NCI-H187 treated with DMSO at 0.1 percent for 48 hours (cell line): ENCODE results near the gene SEMA5B.

Source experiments
- DNase-seq: peaks from one replicate; lab custom pipeline; 2025; lab: John Stamatoyannopoulos, UW

The SEMA5B gene

GRCh38 chr3:123027292-123028232 is at the start of gene SEMA5B:
Gene SEMA5B, minus strand, starts transcription at chr3:123027763. Its CDS starts 66,500 bp downstream, at chr3:122961263.
- DNase-seq: no peak

GRCh38 chr3:123076496-123077418 is 49.2 kb upstream of the SEMA5B start:
- DNase-seq: no peak

DNA sequence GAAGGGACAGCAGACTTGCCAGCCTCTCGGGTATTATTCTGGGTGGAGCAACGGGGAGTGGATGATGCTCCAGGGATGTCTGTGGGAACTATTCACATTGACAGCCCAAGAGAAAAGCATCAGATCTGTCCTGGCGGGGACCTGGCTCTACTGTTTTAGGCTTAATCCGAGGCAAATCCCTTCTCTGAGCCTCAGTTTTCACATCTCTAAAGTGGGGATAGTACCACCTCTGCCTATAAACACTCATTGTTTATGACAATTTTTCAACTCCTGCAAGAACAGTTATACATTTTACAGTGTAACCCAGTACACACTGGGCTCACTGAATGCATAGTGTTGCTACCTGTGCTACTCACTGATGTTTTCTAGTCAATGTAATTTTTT is 48.5 kb upstream of the SEMA5B start:
- no peak for DNase-seq

DNA sequence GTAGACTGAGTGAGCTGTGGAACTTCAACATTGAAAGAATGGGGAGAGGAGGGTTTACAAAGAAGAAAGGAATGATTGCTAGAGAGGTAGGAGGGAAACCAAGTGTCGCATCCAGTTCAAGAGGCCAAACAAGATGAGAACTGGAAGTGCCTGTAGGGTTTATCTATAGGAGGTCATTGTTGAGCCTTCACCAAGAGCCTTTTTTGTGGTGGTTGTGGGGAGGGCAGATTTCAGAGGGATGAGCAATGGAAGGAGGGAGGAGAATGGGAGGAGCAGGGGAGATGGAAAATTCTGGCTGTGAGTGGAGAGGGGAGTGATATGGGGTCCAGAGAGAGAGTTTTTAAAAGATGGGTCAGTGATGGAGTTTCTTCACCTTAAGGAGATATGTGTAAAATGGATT is 47.8 kb upstream of the SEMA5B start:
- DNase-seq: no peak

DNA sequence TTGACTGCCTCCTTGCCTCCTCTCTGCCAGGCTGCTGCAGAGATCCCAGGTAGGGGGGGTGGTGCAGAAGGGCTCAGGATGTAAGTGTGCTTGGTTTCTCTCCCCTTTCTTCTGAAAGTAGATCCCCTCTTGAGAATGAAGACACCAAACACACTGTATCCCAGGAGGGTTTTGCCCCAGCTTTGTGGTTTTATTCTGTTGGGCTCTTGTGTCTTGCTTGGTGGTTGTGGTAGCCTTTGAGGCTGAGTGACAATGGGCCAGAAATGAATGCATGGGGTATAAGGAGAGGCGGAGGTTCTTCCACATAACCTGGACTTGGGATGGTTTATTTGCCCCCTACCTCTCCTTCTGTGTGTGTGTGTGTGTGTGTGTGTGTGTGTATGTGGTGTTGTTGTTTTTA is 45.0 kb upstream of the SEMA5B start:
- no peak for DNase-seq

- DNase-seq: no peak
Measured at GRCh38 chr3:123072152-123072551, 44.6 kb upstream of the SEMA5B start.

- no peak for DNase-seq
Measured at GRCh38 chr3:123071581-123071980, 44.0 kb upstream of the SEMA5B start.

DNA sequence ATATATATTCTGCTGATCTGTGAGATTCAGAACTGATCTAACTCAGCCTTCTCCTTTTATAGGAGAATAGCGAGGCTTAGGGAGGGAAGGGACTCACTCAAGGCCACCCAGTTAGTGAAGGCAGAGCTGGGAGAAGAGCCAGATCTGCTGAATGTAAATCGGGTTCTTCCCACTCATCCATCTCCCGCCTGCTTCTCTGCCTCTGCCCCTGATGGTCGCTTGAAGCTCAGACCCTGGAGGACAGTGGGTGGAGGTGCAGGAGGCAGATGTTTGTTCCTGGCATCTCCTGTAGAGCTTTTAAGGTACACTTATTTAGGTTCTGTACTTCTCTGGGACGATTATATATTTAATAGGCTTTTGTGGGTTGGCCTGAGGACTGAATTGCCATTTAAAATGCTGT is 43.6 kb upstream of the SEMA5B start:
- no peak for DNase-seq

- DNase-seq: no peak
Measured at GRCh38 chr3:123070510-123070909, 42.9 kb upstream of the SEMA5B start.

DNA sequence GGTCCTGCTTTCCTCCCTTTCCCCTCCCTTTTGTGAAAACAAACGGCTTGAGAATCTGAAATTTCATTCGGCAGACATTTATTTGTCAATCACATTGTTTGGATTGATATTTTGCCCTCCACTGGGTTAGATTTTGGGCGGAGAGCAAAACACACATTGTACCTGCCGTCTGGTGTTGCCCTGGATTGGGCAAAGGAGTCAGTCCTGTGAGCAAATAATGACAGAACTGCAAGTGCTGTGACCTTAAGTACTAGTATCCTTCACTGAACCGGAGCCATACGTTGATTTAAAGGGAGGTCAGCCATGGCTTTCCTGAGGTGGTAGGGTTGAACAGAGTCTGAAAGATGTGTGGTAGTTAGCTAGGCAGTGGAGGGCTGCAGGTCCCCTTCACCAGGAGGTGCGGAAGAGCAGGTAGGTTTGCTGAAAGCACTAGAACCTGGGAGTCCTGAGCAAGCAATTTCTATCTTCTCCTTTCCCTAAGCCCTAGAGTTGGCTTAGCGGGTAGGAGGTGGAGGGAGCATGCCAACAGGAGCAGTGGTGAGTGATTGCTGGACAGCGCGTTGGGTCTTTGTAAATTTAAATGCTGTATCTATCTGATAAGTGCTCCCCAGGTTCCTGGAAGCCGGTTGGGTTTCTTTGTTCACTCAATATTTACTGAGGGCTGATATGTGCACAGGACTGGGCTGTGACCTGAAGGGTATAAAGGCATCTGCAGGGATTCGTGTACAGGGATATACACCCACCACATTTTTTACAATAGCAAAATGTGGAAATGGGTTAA is 41.2 kb upstream of the SEMA5B start:
- no peak for DNase-seq

DNA sequence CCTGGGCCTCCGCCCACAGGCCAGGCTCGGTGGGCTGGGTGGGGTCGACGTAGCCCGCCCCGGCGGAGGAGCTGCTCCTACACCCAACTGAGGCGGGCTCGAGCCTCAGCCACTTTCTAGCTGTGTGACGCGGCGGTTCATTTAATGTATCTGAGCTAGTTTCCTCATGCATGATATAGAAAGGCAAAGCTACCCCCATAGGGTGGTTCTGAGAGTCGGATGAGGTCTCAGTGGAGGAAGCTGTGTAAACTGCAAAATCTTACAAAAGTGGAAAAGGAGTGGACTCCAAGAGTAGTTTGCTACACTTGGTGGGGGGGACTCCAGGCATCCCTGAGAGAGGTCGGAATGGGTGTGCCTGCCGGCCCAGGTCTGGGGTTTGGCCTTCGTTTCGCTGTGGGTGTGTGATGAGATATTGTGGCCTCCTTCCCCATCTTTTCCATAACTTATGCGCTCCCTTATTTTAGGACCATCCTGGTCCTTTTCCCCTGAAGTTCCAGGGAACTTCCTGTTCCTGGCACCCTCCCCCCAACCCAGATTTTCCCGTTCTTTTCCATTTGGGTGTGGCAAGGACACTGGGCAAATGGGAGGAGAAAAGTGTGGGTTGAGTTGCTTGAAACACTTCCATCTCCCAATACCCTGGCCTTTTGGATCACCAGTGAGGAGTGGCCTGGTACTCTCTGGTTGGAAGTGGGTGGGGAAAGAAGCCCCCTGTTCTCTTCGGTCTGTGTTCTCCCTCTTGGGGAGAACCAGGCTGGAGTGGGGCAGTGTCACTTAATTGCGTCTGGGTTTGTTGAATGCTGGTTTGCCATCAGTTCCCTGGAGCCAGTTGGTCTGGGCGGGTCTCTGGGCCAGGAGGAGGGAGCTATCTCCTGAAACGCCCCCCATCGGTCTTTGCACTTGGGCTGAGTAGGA is 40.4 kb upstream of the SEMA5B start:
- no peak for DNase-seq

DNA sequence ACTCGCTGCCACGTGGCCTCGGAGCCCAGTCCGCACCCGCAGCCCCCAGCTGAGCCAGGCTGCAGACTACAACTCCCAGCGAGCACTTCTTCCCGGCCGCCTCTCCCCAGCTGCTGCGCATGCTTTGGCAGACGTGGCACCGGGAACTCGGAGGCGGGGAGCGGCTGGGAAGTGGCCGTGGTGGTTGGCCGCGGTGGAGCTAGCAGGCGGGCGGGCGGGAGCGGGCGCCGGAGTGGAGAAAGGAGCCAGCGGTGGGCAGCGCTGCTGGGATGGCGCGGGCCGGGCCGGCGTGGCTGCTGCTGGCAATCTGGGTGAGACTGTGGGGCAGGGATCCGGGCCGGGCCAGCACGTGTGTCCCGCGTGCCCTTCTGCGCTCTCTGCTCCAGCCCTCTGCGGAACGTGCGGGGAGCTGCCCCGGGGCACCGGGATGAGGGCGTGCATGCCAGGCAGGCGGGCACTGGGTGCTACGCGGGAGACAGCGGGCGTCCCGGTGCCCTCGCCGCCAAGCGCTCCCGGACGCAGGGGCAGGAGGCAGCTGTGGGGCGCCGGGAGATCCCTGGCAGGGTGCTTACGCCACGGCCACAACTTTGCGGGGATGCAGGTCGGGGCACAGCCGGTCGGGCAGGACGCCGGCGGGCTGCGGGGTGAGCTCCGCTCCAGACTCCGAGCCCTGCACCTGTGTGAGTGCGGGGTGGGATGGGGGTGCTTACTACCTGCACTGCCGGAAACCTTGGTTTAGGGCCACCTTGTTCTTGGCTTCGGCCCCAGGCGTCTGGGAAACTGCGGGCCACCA is 39.5 kb upstream of the SEMA5B start, which contains the start of gene PDIA5:
TSS of gene PDIA5 (plus strand) at position 130 of the 793 bp plus-strand sequence. CDS start at position 270, 140 bp downstream.
- DNase-seq: peak; percentile 72

DNA sequence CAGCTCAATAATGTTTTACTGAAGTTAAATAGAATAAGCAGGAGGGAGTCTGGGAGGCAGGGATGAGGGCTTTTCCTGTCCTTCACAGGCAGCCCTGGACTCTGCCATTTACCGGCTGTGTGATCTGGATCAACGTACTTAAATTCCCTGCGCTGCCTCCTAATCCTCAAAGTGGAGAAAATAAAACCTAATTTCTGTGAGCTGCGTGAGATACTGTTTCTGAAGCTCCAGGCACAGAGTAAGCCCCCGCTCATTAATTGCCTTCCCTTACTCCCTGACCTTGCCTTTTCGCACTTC is 39.0 kb upstream of the SEMA5B start:
- no peak for DNase-seq

GRCh38 chr3:123064914-123065313 is 37.4 kb upstream of the SEMA5B start:
- no peak for DNase-seq

DNA sequence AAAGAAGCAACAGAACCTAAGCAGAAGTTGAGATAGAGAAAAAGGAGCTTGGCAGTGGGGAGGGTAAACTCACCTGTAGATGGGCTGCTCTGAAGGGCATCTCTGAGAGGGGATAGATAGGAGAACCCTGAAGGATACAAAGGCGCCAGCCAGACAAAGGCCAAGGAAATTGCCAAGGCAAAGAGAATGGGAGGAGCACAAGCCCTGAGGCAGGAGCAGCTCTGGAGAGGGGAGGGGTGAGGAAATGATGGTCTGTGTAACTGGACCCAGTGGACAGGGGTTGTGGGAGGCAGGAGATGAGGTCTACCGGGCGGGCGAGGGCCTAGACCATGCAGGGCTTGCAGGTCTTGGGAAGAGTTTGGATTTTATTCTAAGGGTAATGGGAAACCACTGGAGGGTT is 36.9 kb upstream of the SEMA5B start:
- no peak for DNase-seq

DNA sequence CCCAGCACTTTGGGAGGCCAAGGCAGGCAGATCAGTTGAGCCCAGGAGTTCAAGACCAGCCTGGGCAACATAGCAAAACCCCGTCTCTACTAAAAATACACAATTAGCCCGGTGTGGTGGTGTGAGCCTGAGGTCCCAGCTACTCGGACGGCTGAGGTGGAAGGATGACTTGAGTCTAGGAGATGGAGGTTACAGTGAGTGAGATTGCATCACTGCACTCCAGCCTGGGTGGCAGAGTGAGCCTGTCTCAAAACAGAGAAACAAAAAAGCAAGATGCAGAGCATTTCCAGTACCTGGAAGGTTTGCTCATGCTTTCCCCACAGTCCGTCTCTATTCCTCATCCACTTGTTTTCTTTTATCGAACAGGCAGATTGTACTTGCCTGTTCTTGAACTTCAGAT is 35.5 kb upstream of the SEMA5B start:
- DNase-seq: no peak

DNA sequence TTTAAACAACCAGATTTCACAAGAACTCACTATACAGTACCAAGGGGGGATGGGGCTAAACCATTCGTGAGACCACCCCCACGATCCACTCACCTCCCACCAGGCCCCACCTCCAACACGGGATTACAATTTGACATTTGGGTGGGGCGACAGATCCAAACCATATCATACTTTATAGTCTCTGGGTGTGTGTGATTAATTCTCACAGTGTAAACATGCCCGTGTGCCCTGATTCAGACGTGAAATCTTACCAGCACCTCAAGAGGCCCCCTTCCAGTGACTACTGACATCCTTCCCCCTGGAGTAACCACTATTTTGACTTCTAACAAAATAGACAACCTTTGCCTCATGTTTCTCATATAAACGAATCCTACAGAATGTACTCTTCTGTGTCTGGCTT is 34.3 kb upstream of the SEMA5B start:
- no peak for DNase-seq

DNA sequence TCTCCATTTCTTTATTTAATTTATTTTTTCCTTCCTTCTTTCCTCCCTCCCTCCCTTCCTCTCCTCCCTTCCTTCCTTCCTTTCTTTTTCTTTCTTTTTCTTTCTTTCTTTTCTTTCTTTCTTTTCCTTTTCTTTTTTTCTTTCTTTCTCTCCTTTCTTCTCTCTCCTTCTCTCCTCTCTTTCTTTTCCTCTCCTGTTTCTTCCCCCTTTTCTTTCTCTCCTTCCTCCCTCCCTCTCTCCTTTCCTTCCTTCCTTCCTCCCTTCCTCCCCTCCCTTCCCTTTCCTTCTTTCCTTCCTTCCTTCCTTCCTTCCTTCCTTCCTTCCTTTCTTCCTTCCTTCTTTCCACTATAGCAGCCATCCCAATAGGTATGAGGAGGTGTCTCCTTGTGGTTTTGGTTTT is 32.5 kb upstream of the SEMA5B start:
- DNase-seq: no peak

GRCh38 chr3:123058505-123058904 is 30.9 kb upstream of the SEMA5B start:
- no peak for DNase-seq

DNA sequence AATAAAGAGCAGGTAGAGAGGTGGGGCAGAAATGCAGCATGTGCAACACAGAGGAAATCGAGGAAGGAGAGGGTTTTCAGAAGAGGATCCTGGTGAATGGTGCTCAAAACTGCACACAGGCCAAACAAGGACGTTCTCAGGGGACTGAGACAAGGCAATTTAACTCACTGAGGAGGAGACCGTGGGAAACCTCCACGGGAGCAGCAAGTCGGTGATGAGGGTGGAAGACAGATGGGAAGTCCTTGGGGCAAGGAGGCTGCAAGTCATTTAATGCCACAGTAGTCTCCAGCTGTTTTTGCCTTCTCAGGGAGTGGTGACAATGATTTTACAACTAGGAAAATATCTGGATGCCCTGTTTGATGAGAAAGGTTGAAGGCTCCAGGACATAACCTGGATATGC is 27.8 kb upstream of the SEMA5B start:
- no peak for DNase-seq
